Mesendoderm (in vitro differentiated cells): Measurements from ENCODE around the gene CREB3L1.
A peak's percentile ranks its signal among the peaks of the same experiment; 100 is the strongest.

ENCODE experiments used
- DNase-seq: peaks from one replicate; pipeline ENCODE4 v3.0.0; 2013
- H2AK5ac ChIP-seq: 2 replicates; pipeline ENCODE4 v1.6.1; 2013; ENCODE audit warnings: low read length, inconsistent platforms
- H2BK120ac ChIP-seq: 2 replicates; pipeline ENCODE4 v1.6.1; 2013; ENCODE audit warnings: low read depth, mild to moderate bottlenecking, low read length, moderate library complexity, mixed read lengths
- H2BK15ac ChIP-seq: replicated peaks from 2 replicates; pipeline ENCODE4 v1.6.1; 2013; ENCODE audit warnings: low read depth, mild to moderate bottlenecking, moderate library complexity
- H2BK5ac ChIP-seq: 2 replicates; pipeline ENCODE4 v1.6.1; 2013; ENCODE audit warnings: low read length, inconsistent platforms
- H3K18ac ChIP-seq: 2 replicates; pipeline ENCODE4 v1.6.1; 2013; ENCODE audit warnings: mild to moderate bottlenecking, low read length, mixed read lengths
- H3K23ac ChIP-seq: one replicate; pipeline ENCODE4 v1.6.1; 2013; ENCODE audit warnings: low read length
- H3K27ac ChIP-seq: 2 replicates; pipeline ENCODE4 v1.5.1; 2013; ENCODE audit warnings: low read depth, mild to moderate bottlenecking, inconsistent platforms, low read length, moderate library complexity
- H3K27me3 ChIP-seq: 2 replicates; pipeline ENCODE4 v1.6.1; 2013; ENCODE audit warnings: low read length, control low read depth, mild to moderate bottlenecking, inconsistent platforms; ENCODE audit not compliant: insufficient read depth, poor library complexity
- H3K36me3 ChIP-seq: 2 replicates; pipeline ENCODE4 v1.6.1; 2013; ENCODE audit warnings: low read length, inconsistent platforms; ENCODE audit not compliant: control insufficient read depth, insufficient read depth
- H3K4ac ChIP-seq: one replicate; pipeline ENCODE4 v1.6.1; 2013; ENCODE audit warnings: low read depth, mild to moderate bottlenecking, low read length, moderate library complexity
- H3K4me1 ChIP-seq: 2 replicates; pipeline ENCODE4 v1.6.1; 2013; ENCODE audit warnings: low read depth, low read length, inconsistent platforms; ENCODE audit not compliant: control insufficient read depth
- H3K4me2 ChIP-seq: 2 replicates; pipeline ENCODE4 v1.6.1; 2013; ENCODE audit warnings: low read length
- H3K4me3 ChIP-seq: 2 replicates; pipeline ENCODE4 v1.5.1; 2013; ENCODE audit warnings: mild to moderate bottlenecking, low read length
- H3K56ac ChIP-seq: one replicate; pipeline ENCODE4 v1.6.1; 2013; ENCODE audit warnings: low read length
- H3K79me1 ChIP-seq: 2 replicates; pipeline ENCODE4 v1.6.1; 2013; ENCODE audit warnings: low read length, inconsistent platforms
- H3K79me2 ChIP-seq: 2 replicates; pipeline ENCODE4 v1.6.1; 2013; ENCODE audit warnings: mild to moderate bottlenecking, low read length; ENCODE audit not compliant: control insufficient read depth, insufficient read depth
- H3K9ac ChIP-seq: 2 replicates; pipeline ENCODE4 v1.6.1; 2013; ENCODE audit warnings: low read length, inconsistent platforms
- H4K5ac ChIP-seq: one replicate; pipeline ENCODE4 v1.6.1; 2013; ENCODE audit warnings: low read length
- H4K8ac ChIP-seq: one replicate; pipeline ENCODE4 v1.6.1; 2013; ENCODE audit warnings: low read depth, mild to moderate bottlenecking, control low read depth, low read length, moderate library complexity
- WGBS: extraction: QIAGEN DNeasy Blood & Tissue Kit; methylation state at CpG from one replicate; pipeline ENCODE4 v1.1.7; 2013; ENCODE audit warnings: low lambda C conversion rate, missing lambda C conversion rate; ENCODE audit not compliant: insufficient coverage; ENCODE audit errors: extremely low coverage; 5-methylcytosine and 5-hydroxymethylcytosine counted together

Gene CREB3L1

DNA sequence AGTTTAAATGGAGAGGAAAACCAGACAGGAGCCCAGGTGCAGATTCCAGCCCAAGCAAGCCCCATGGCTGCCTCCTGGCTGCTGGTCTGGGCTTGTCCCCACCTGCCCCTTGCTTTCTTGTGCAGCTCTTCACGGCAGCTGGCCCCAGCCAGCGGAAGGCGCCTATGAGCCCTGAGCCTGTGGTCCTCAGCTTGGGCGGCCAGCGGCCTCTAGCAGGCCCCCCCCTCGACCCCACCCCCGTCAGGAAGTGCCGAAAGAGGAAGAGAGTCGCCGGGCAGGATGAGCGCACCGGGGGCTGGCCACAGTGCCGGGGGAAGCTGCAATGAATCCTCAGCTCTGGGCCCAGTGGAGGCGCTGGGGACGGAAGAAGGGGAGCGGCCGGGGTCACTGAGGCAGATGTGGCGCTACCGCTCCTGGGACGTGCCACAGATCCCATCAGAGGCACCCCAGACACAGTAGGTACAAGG, 67.7 kb downstream of the CREB3L1 start:
- Histone ChIP-seq H3K27ac (no peak overlapping the region), H3K79me2 (peaks cover 15% of the 10 kb centered on the region), H3K4me3 (no peak overlapping the region), H3K56ac (peak overlapping the region; percentile 45), H2BK15ac (peak overlapping the region; percentile 2), H3K23ac (no peak overlapping the region), H2BK5ac (no peak overlapping the region), H3K79me1 (peaks cover 12% of the 10 kb centered on the region), H3K9ac (peak overlapping the region; percentile 51), H3K4me1 (peaks cover 27% of the 10 kb centered on the region), H4K8ac (no peak overlapping the region), H3K36me3 (no peaks in the 10 kb centered on the region), H2AK5ac (peak overlapping the region; percentile 61), H4K5ac (no peak overlapping the region), H3K4me2 (no peak overlapping the region), H3K18ac (peak overlapping the region; percentile 65), H3K27me3 (no peaks in the 10 kb centered on the region), H2BK120ac (peak overlapping the region; percentile 67), H3K4ac (peak overlapping the region; percentile 84)
- WGBS: no CpG with 5 or more reads among the region's 20 CpGs
- peak; percentile 78 for DNase-seq

DNA sequence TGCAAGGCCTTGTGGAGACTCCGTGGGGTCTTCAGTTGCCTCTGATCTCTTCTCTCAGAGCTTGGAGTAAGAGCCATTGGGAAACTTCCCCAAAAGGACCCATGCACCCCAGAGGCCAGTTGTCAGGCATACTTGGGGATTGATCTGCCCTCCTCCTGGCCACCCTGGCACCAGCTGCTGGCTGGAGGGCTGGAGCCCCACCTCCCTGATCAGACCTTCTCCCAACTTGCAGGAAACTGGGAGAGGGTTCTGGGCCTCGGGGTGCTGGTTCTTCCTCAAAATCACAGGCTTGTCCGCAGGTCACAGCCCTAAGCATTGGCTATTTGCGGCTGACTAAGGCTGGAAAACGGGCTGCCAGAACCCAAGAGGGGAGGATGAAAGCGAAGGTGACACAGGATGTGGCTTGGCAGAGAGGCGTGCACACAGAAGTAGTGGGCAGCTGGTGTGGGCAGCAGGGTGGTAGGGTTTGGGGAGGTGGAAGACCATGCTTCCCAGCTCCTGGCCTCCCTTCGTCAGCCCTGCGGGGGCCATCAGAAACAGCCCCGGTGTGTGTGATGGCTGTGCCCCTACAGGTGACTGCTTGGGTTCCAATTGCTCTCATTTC, 68.5 kb downstream of the CREB3L1 start:
- Histone ChIP-seq H2BK120ac (no peak overlapping the region), H3K4me3 (no peak overlapping the region), H3K4ac (no peak overlapping the region), H3K27ac (no peak overlapping the region), H3K23ac (no peak overlapping the region), H3K18ac (peak overlapping the region; percentile 65), H2AK5ac (peak overlapping the region; percentile 67), H4K5ac (no peak overlapping the region), H3K79me1 (peaks cover 14% of the 10 kb centered on the region), H3K27me3 (no peaks in the 10 kb centered on the region), H3K36me3 (no peaks in the 10 kb centered on the region), H2BK15ac (no peak overlapping the region), H2BK5ac (no peak overlapping the region), H3K4me1 (peaks cover 27% of the 10 kb centered on the region), H4K8ac (no peak overlapping the region), H3K9ac (no peak overlapping the region), H3K79me2 (peaks cover 18% of the 10 kb centered on the region), H3K56ac (peak overlapping the region; percentile 22), H3K4me2 (no peak overlapping the region)
- no CpG with 5 or more reads among the region's 10 CpGs for WGBS
- no peak for DNase-seq

DNA sequence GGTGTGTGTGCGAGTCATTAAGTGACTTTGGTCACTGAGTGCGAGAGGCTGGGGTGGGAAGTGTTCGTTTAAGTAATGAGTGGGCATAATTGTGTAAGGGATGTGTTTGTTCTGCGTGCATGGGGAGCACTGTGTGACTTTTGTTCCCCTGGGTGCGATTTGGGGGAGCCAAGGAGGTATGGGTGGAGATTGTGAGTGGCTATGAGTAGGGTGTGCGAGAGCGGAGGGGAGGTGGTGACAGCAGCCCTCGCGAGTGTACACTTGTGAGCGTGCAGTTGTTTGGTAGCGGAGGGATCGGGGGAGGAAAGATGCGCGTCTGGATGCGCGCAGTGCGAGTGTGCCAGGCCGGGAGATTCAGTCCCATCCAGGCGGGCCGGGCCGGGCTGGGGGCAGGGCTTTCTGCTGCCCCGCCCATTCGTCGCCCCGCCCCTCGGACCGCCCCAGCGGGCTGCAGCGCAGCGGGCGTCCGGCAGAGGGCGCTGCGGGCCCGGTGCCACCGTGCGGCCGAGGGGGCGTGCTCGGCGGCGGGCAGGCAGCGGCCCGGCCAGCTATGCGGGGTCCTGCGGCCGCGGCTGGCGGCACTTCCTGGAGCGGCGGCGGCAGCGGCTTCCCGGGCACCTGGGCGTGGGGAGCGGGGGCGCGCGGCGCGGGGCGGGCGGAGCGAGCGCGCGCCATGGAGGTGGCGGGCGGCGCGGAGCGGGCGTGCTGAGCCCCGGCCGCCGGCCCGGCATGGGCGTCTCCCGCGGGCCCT, 69.6 kb downstream of the CREB3L1 start, which contains the start of gene DGKZ:
TSS of gene DGKZ (plus strand) at position 578 of the 751 bp plus-strand sequence. CDS start 197 bp downstream, outside the sequence.
- Histone ChIP-seq H3K27me3 (no peaks in the 10 kb centered on the region), H3K36me3 (no peaks in the 10 kb centered on the region), H4K8ac (no peak within 1 kb of the TSS), H2BK120ac (no peak within 1 kb of the TSS), H3K79me1 (peaks cover 18% of the 10 kb centered on the region), H3K4me3 (peak within 1 kb of the TSS; percentile 73), H2AK5ac (peak within 1 kb of the TSS; percentile 67), H2BK5ac (no peak within 1 kb of the TSS), H3K9ac (peak within 1 kb of the TSS; percentile 87), H3K79me2 (peaks cover 22% of the 10 kb centered on the region), H3K23ac (peak within 1 kb of the TSS; percentile 84), H4K5ac (no peak within 1 kb of the TSS), H3K4me1 (peaks cover 21% of the 10 kb centered on the region), H3K4me2 (peak within 1 kb of the TSS; percentile 78), H2BK15ac (no peak within 1 kb of the TSS), H3K27ac (no peak within 1 kb of the TSS), H3K4ac (no peak within 1 kb of the TSS), H3K56ac (peak within 1 kb of the TSS; percentile 95), H3K18ac (peak within 1 kb of the TSS; percentile 25)
- no CpG with 5 or more reads among the region's 80 CpGs for WGBS
- peak; percentile 84 for DNase-seq

- peak overlapping the region; percentile 25 for H3K18ac ChIP-seq
- no peak overlapping the region for H2BK15ac ChIP-seq
- peak overlapping the region; percentile 93 for H3K56ac ChIP-seq
- peak overlapping the region; percentile 73 for H3K4me3 ChIP-seq
- H4K5ac ChIP-seq: no peak overlapping the region
- no peak overlapping the region for H4K8ac ChIP-seq
- H3K36me3 ChIP-seq: no peaks in the 10 kb centered on the region
- peak overlapping the region; percentile 87 for H3K9ac ChIP-seq
- no peak overlapping the region for H3K27ac ChIP-seq
- no peak for DNase-seq
- H2BK5ac ChIP-seq: no peak overlapping the region
- H3K4me2 ChIP-seq: peak overlapping the region; percentile 78
- no peak overlapping the region for H3K4ac ChIP-seq
- peaks cover 17% of the 10 kb centered on the region for H3K4me1 ChIP-seq
- H3K27me3 ChIP-seq: no peaks in the 10 kb centered on the region
- no peak overlapping the region for H2BK120ac ChIP-seq
- H3K23ac ChIP-seq: peak overlapping the region; percentile 84
- H3K79me2 ChIP-seq: peaks cover 25% of the 10 kb centered on the region
- peaks cover 22% of the 10 kb centered on the region for H3K79me1 ChIP-seq
- no CpG with 5 or more reads among the region's 63 CpGs for WGBS
- H2AK5ac ChIP-seq: no peak overlapping the region
Observed at GRCh38 chr11:46347637-46348311, 70.3 kb downstream of the CREB3L1 start.

GRCh38 chr11:46348566-46349401, 71.3 kb downstream of the CREB3L1 start:
- H2AK5ac ChIP-seq: peak overlapping the region; percentile 35
- no peak overlapping the region for H3K23ac ChIP-seq
- no peak overlapping the region for H4K8ac ChIP-seq
- H3K79me1 ChIP-seq: peaks cover 30% of the 10 kb centered on the region
- no peak overlapping the region for H2BK5ac ChIP-seq
- peak overlapping the region; percentile 78 for H3K4me2 ChIP-seq
- peak overlapping the region; percentile 87 for H3K9ac ChIP-seq
- no CpG with 5 or more reads among the region's 18 CpGs for WGBS
- H3K36me3 ChIP-seq: no peaks in the 10 kb centered on the region
- H2BK120ac ChIP-seq: no peak overlapping the region
- H3K4me1 ChIP-seq: peaks cover 13% of the 10 kb centered on the region
- no peak overlapping the region for H3K4me3 ChIP-seq
- no peak overlapping the region for H3K18ac ChIP-seq
- DNase-seq: no peak
- no peak overlapping the region for H3K27ac ChIP-seq
- H3K79me2 ChIP-seq: peaks cover 34% of the 10 kb centered on the region
- no peak overlapping the region for H3K4ac ChIP-seq
- H3K56ac ChIP-seq: peak overlapping the region; percentile 93
- H4K5ac ChIP-seq: no peak overlapping the region
- no peak overlapping the region for H2BK15ac ChIP-seq
- no peaks in the 10 kb centered on the region for H3K27me3 ChIP-seq
